A549 (cell line): Measurements from ENCODE around the gene PRR3. TPM values are rescaled to one million over a fixed set of nuclear protein-coding genes. Genes with fewer than 3 reads are reported as not detected.

Experiments
- ATAC-seq, 2 experiments: fragments of 200-7000 bp in 1 of 2; fragments of >200 bp in 1 of 2; cut with Nextera tagmentation in 1 of 2; cut with Tn5 transposase in 1 of 2; 3 replicates each; pipeline versions ENCODE4 v1.8.0 to v1.9.1; 2018 to 2020; ENCODE audit warnings: mild to moderate bottlenecking in 1 of 2, moderate library complexity in 1 of 2
- CTCF ChIA-PET: fragments of 300-600 bp; sonication (Branson Sonifier 250); formaldehyde crosslinking; extraction: SDS; loops from one replicate; lab custom pipeline; 2021; ENCODE audit warnings: antibody characterized with exemption, inconsistent platforms; lab: Yijun Ruan, JAX
- POLR2A ChIA-PET: fragments of 350-600 bp; formaldehyde crosslinking; extraction: SDS; loops from one replicate; lab custom pipeline; 2021; ENCODE audit warnings: antibody characterized with exemption, inconsistent platforms; lab: Yijun Ruan, JAX
- DNase-seq, 2 experiments: peaks; one replicate each; pipeline versions ENCODE4 v3.0.0 to v3.0.0-alpha.2; 2011 to 2016; ENCODE audit warnings: low read depth in 1 of 2, low spot score in 1 of 2
- FAIRE-seq: peaks from 2 replicates; lab custom pipeline; 2011; peaks lifted over from hg19 to GRCh38; lab: Jason Lieb, UNC
- H3K27ac ChIP-seq, 2 experiments: fragments of >200 bp; sonication (Bioruptor Twin); formaldehyde crosslinking; 3 replicates each; pipeline ENCODE4 v1.5.1; 2016 to 2017
- H3K4me1 ChIP-seq: fragments of >200 bp; sonication (Bioruptor Twin); formaldehyde crosslinking; 3 replicates; pipeline ENCODE4 v1.6.1; 2016
- H3K4me2 ChIP-seq: fragments of >200 bp; sonication (Bioruptor Twin); formaldehyde crosslinking; 3 replicates; pipeline ENCODE4 v1.6.1; 2016
- H3K4me3 ChIP-seq: fragments of >200 bp; sonication (Bioruptor Twin); formaldehyde crosslinking; 3 replicates; pipeline ENCODE4 v1.5.1; 2016
- H3K9me3 ChIP-seq: fragments of >200 bp; sonication (Bioruptor Twin); formaldehyde crosslinking; 3 replicates; pipeline ENCODE4 v1.6.1; 2016
- ATOH8 ChIP-seq: fragments of 250-450 bp; sonication (Bioruptor Pico); IDR thresholded peaks from 2 replicates; pipeline ENCODE4 v1.5.0; 2020; ENCODE audit warnings: low read depth, mild to moderate bottlenecking, moderate library complexity
- BCL3 ChIP-seq: fragments of >200 bp; sonication (Bioruptor Twin); formaldehyde crosslinking; IDR thresholded peaks from 3 replicates; pipeline ENCODE4 v1.6.1; 2016
- CBX2 ChIP-seq: fragments of 200-600 bp; sonication (generic); IDR thresholded peaks from 2 replicates; pipeline ENCODE4 v1.6.1; 2016; ENCODE audit warnings: low read depth, mild to moderate bottlenecking, borderline replicate concordance
- CEBPB ChIP-seq, 2 experiments: fragments of >200 bp in 1 of 2; sonication (Bioruptor Twin) in 1 of 2; formaldehyde crosslinking in 1 of 2; IDR thresholded peaks; 2 replicates each; pipeline ENCODE4 v1.6.1; 2012 to 2016
- CHD2 ChIP-seq: fragments of 150-350 bp; IDR thresholded peaks from 2 replicates; pipeline ENCODE4 v1.6.1; 2014; ENCODE audit warnings: low read length; ENCODE audit not compliant: partially characterized antibody
- E2F6 ChIP-seq: IDR thresholded peaks from 2 replicates; pipeline ENCODE4 v1.6.1; 2012; ENCODE audit warnings: low read depth, borderline replicate concordance
- EHMT2 ChIP-seq: fragments of 200-600 bp; sonication (generic); IDR thresholded peaks from 2 replicates; pipeline ENCODE4 v1.6.1; 2016; ENCODE audit warnings: antibody characterized with exemption, low read depth, mild to moderate bottlenecking, moderate library complexity
- ELK1 ChIP-seq: fragments of 150-350 bp; IDR thresholded peaks from 2 replicates; pipeline ENCODE4 v1.6.1; 2014; ENCODE audit warnings: low read depth, mild to moderate bottlenecking, low read length
- EP300 ChIP-seq, 2 experiments: fragments of >200 bp; sonication (Bioruptor Twin); formaldehyde crosslinking; IDR thresholded peaks; 2 replicates in 1 of 2; 3 replicates in 1 of 2; pipeline ENCODE4 v1.6.1; 2016 to 2017
- FOSB ChIP-seq: fragments of 250-450 bp; sonication (Bioruptor Pico); IDR thresholded peaks from 2 replicates; pipeline ENCODE4 v1.5.0; 2020; ENCODE audit warnings: mild to moderate bottlenecking, moderate library complexity
- HEYL ChIP-seq: fragments of 250-450 bp; sonication (Bioruptor Pico); IDR thresholded peaks from 2 replicates; pipeline ENCODE4 v1.8.0; 2021; ENCODE audit warnings: mild to moderate bottlenecking, moderate library complexity
- HMGXB4 ChIP-seq: fragments of 250-450 bp; sonication (Bioruptor Pico); IDR thresholded peaks from 2 replicates; pipeline ENCODE4 v1.5.0; 2021; ENCODE audit warnings: mild to moderate bottlenecking, moderate library complexity, borderline replicate concordance
- HOXB5 ChIP-seq: fragments of 250-450 bp; sonication (Bioruptor Pico); IDR thresholded peaks from 2 replicates; pipeline ENCODE4 v1.5.0; 2020; ENCODE audit warnings: mild to moderate bottlenecking, moderate library complexity
- KDM1A ChIP-seq: fragments of 200-600 bp; sonication (generic); IDR thresholded peaks from 2 replicates; pipeline ENCODE4 v1.6.1; 2016; ENCODE audit warnings: low read depth, mild to moderate bottlenecking
- MAFK ChIP-seq: fragments of 450-650 bp; IDR thresholded peaks from 2 replicates; pipeline ENCODE4 v1.6.1; 2014; ENCODE audit not compliant: partially characterized antibody
- MAX ChIP-seq: IDR thresholded peaks from 2 replicates; pipeline ENCODE4 v1.6.1; 2012
- MYC ChIP-seq: IDR thresholded peaks from 2 replicates; pipeline ENCODE4 v1.6.1; 2012; ENCODE audit warnings: mild to moderate bottlenecking, inconsistent platforms, low read length, improper control_type of control experiment, borderline replicate concordance
- NFE2L2 ChIP-seq: fragments of 150-350 bp; conservative IDR thresholded peaks from 2 replicates; pipeline ENCODE4 v1.6.1; 2014; ENCODE audit warnings: low read length
- NPAS2 ChIP-seq: fragments of 250-450 bp; sonication (Bioruptor Pico); IDR thresholded peaks from 2 replicates; pipeline ENCODE4 v1.8.0; 2022; ENCODE audit warnings: mild to moderate bottlenecking, moderate library complexity, borderline replicate concordance
- POLR2A ChIP-seq: IDR thresholded peaks from 2 replicates; pipeline ENCODE4 v1.6.1; 2012; ENCODE audit warnings: mild to moderate bottlenecking, low read length
- RAD21 ChIP-seq, 2 experiments: fragments of >200 bp in 1 of 2; sonication (Bioruptor Twin) in 1 of 2; formaldehyde crosslinking in 1 of 2; IDR thresholded peaks in 1 of 2; conservative IDR thresholded peaks in 1 of 2; 2 replicates in 1 of 2; 3 replicates in 1 of 2; pipeline ENCODE4 v1.6.1; 2012 to 2018; ENCODE audit warnings: inconsistent platforms in 1 of 2
- RCOR1 ChIP-seq: fragments of 150-350 bp; IDR thresholded peaks from 2 replicates; pipeline ENCODE4 v1.6.1; 2014; ENCODE audit warnings: antibody characterized with exemption, low read length, low read depth
- SREBF2 ChIP-seq: fragments of 450-650 bp; IDR thresholded peaks from 2 replicates; pipeline ENCODE4 v1.6.1; 2014; ENCODE audit warnings: mild to moderate bottlenecking, moderate library complexity
- USF2 ChIP-seq: fragments of 450-650 bp; IDR thresholded peaks from 2 replicates; pipeline ENCODE4 v1.6.1; 2014; ENCODE audit warnings: antibody characterized with exemption
- ZC3H11A ChIP-seq: fragments of 450-650 bp; IDR thresholded peaks from 2 replicates; pipeline ENCODE4 v1.6.1; 2014; ENCODE audit warnings: antibody characterized with exemption, mild to moderate bottlenecking
- ZNF302 ChIP-seq: fragments of 250-450 bp; sonication (Bioruptor Pico); IDR thresholded peaks from 2 replicates; pipeline ENCODE4 v1.9.0; 2021; ENCODE audit warnings: inconsistent platforms, mild to moderate bottlenecking, moderate library complexity
- WGBS: methylation state at CpG from one replicate; pipeline ENCODE4 v1.1.6; 2017; ENCODE audit errors: missing lambda C conversion rate; 5-methylcytosine and 5-hydroxymethylcytosine counted together
- polyA plus RNA-seq, 4 experiments: library from polyadenylated mRNA; depleted of rRNA in 3 of 4; stranded (reverse); fragments of >200 nt; fragmentation: RNase III in 1 of 4; extraction: RNeasy Plus Mini Kit Qiagen cat#74134 plus additional on column Dnase treatment in 1 of 4; gene quantifications; 2 replicates in 3 of 4; 3 replicates in 1 of 4; pipeline ENCODE4 v1.2.3, GENCODE V29; 2011 to 2017

The PRR3 gene
- polyA plus RNA-seq, 2 of the 4 experiments (the other 2 are of a cell fraction) = 13.8 to 24.1 TPM

GRCh38 chr6:30590509-30590908, 33.4 kb downstream of the PRR3 start:
- CTCF ChIA-PET = interaction anchor here (0.6 to 1.7 kb wide), 8 partner anchors 10 to 479 kb away, joined by 3 to 11 read pairs (median 3); no protein-coding TSS in a partner anchor
- FAIRE-seq = no peak
- no peak overlapping the region for H3K4me2 ChIP-seq
- no peaks in the 10 kb centered on the region for H3K9me3 ChIP-seq
- H3K4me3 ChIP-seq = no peak overlapping the region
- no peak for DNase-seq
- 89% methylated on average over 8 of the region's 8 CpGs for WGBS
- H3K4me1 ChIP-seq = peaks cover 9% of the 10 kb centered on the region; the same call in 2 of the 3 replicates
- H3K27ac ChIP-seq = peak overlapping the region; percentile 27 to 67; a peak in 3 of 6 replicates
- POLR2A ChIA-PET = interaction anchor here (1.1 to 1.2 kb wide), 2 partner anchors 10 to 19 kb away, joined by 3 to 4 read pairs; partner anchors contain the start of gene ABCF1
- TF ChIP-seq HEYL (no peak), FOSB (no peak), CBX2 (no peak), CHD2 (no peak), MYC (no peak), RCOR1 (no peak), CEBPB (IDR thresholded peaks at IDR 0.05) (no peak), ATOH8 (no peak), RAD21 (conservative IDR thresholded peaks at IDR 0.05 in 1 of 2, IDR thresholded peaks at IDR 0.05 in 1 of 2) (no peak), USF2 (no peak), POLR2A (no peak), ZC3H11A (no peak), KDM1A (no peak), NPAS2 (CRISPR knock-in tag) (no peak), E2F6 (no peak), MAX (no peak), ELK1 (no peak), SREBF2 (no peak), NFE2L2 (no peak), EP300 (IDR thresholded peaks at IDR 0.05) (no peak)
- ATAC-seq = peak in 1 of 2 experiments; percentile 6; a peak in 1 of 6 replicates

- peak overlapping the region; percentile 27 to 67; a peak in 3 of 6 replicates for H3K27ac ChIP-seq
- no peak for DNase-seq
- 94% methylated on average over 1 of the region's 1 CpG for WGBS
- FAIRE-seq = no peak
- TF ChIP-seq MAX (no peak), MAFK (peak; percentile 52), SREBF2 (no peak), BCL3 (no peak), HOXB5 (CRISPR knock-in tag) (no peak), EHMT2 (no peak), ZNF302 (no peak), HMGXB4 (CRISPR knock-in tag) (no peak)
- H3K4me2 ChIP-seq = no peak overlapping the region
- H3K4me3 ChIP-seq = no peak overlapping the region
- H3K4me1 ChIP-seq = peaks cover 9% of the 10 kb centered on the region; the same call in 2 of the 3 replicates
- ChIA-PET CTCF (interaction anchor here (1.0 to 1.7 kb wide), 6 partner anchors 9 to 59 kb away, joined by 3 to 11 read pairs (median 4); no protein-coding TSS in a partner anchor), POLR2A (interaction anchor here (1.1 to 1.2 kb wide), 2 partner anchors 9 to 20 kb away, joined by 3 to 4 read pairs; partner anchors contain the start of gene ABCF1)
- peak; percentile 8 to 40; a peak in 4 of 6 replicates for ATAC-seq
- no peaks in the 10 kb centered on the region for H3K9me3 ChIP-seq
Observed at GRCh38 chr6:30591008-30591407, 33.9 kb downstream of the PRR3 start.
